PFSK-1 (cell line): ENCODE measurements around the gene BMP5.

Experiments
- FOXP2 ChIP-seq: optimal IDR thresholded peaks from 2 replicates; pipeline ENCODE3; 2011; ENCODE audit warnings: borderline replicate concordance, control low read depth, inconsistent platforms; ENCODE audit not compliant: insufficient read depth; ENCODE audit errors: extremely low read length, extremely low read depth
- POLR2AphosphoS5 ChIP-seq: IDR thresholded peaks from 2 replicates; pipeline ENCODE4 v1.6.1; 2012; ENCODE audit warnings: low read depth, mild to moderate bottlenecking, control low read depth, low read length, moderate library complexity
- REST ChIP-seq, 2 experiments: IDR thresholded peaks; 2 replicates each; pipeline versions ENCODE4 v1.6.1 to v1.8.0; 2011 to 2012; ENCODE audit warnings: low read depth in 2 of 2, low read length in 2 of 2, control low read depth in 1 of 2, inconsistent platforms in 1 of 2, mild to moderate bottlenecking in 1 of 2, moderate library complexity in 1 of 2; ENCODE audit not compliant: insufficient read depth in 1 of 2
- SIN3A ChIP-seq: IDR thresholded peaks from 2 replicates; pipeline ENCODE4 v1.6.1; 2012; ENCODE audit warnings: mild to moderate bottlenecking, low read length, moderate library complexity, borderline replicate concordance; ENCODE audit not compliant: insufficient read depth
- TAF1 ChIP-seq: IDR thresholded peaks from 2 replicates; pipeline ENCODE4 v1.6.1; 2012; ENCODE audit warnings: low read length, control low read depth, borderline replicate concordance; ENCODE audit not compliant: insufficient read depth

The BMP5 gene

GRCh38 chr6:55836481-55836880 lies 38.9 kb downstream of the BMP5 start:
- TF ChIP-seq SIN3A: no peak
- no peak for TF ChIP-seq TAF1
- TF ChIP-seq FOXP2: no peak
- no peak for TF ChIP-seq REST (IDR thresholded peaks at IDR 0.05; ENCODE audit: insufficient read depth in 1 of 2, low read depth in 2 of 2, low read length in 2 of 2)
- TF ChIP-seq POLR2AphosphoS5: no peak

GRCh38 chr6:55835220-55835619 lies 40.2 kb downstream of the BMP5 start:
- TF ChIP-seq POLR2AphosphoS5 (no peak), REST (IDR thresholded peaks at IDR 0.05; ENCODE audit: insufficient read depth in 1 of 2, low read depth in 2 of 2, low read length in 2 of 2) (no peak), TAF1 (no peak), FOXP2 (no peak), SIN3A (no peak)

GRCh38 chr6:55833284-55833683 lies 42.1 kb downstream of the BMP5 start:
- no peak for TF ChIP-seq REST (IDR thresholded peaks at IDR 0.05; ENCODE audit: insufficient read depth in 1 of 2, low read depth in 2 of 2, low read length in 2 of 2)
- TF ChIP-seq FOXP2: no peak
- no peak for TF ChIP-seq SIN3A
- no peak for TF ChIP-seq POLR2AphosphoS5
- no peak for TF ChIP-seq TAF1

- TF ChIP-seq SIN3A: no peak
- TF ChIP-seq POLR2AphosphoS5: no peak
Measured at GRCh38 chr6:55827818-55828522, 47.4 kb downstream of the BMP5 start.

- no peak for TF ChIP-seq SIN3A
- no peak for TF ChIP-seq REST (IDR thresholded peaks at IDR 0.05; ENCODE audit: insufficient read depth in 1 of 2, low read depth in 2 of 2, low read length in 2 of 2)
- TF ChIP-seq FOXP2: no peak
- no peak for TF ChIP-seq TAF1
- no peak for TF ChIP-seq POLR2AphosphoS5
Measured at GRCh38 chr6:55826941-55827340, 48.4 kb downstream of the BMP5 start.
